SK-N-SH (cell line): Measurements from ENCODE around the gene RHNO1. TPM values are rescaled to one million over a fixed set of nuclear protein-coding genes. Genes with fewer than 3 reads are reported as not detected.

Experiments used
- CTCF ChIA-PET: fragments of 300-600, 350-600 bp; formaldehyde crosslinking; extraction: SDS; loops from one replicate; lab custom pipeline; 2021; lab: Yijun Ruan, JAX
- POLR2A ChIA-PET: fragments of 350-600 bp; sonication (Branson Sonifier 250); formaldehyde crosslinking; extraction: SDS; loops from one replicate; lab custom pipeline; 2020; ENCODE audit warnings: antibody characterized with exemption, inconsistent platforms; lab: Yijun Ruan, JAX
- DNase-seq: peaks from one replicate; pipeline ENCODE4 v3.0.0; 2012
- H2AFZ ChIP-seq: fragments of 200-600 bp; sonication (generic); 2 replicates; pipeline ENCODE4 v1.8.1; 2016; ENCODE audit warnings: antibody characterized with exemption, mild to moderate bottlenecking, low read depth
- H3F3A ChIP-seq: fragments of 200-600 bp; sonication (generic); replicated peaks from 2 replicates; pipeline ENCODE3; 2016; ENCODE audit warnings: antibody characterized with exemption, mild to moderate bottlenecking; ENCODE audit not compliant: insufficient read depth
- H3K27ac ChIP-seq, 2 experiments: fragments of 200-500 bp in 1 of 2; fragments of 200-600 bp in 1 of 2; sonication (Bioruptor generic) in 1 of 2; sonication (generic), shearing (Covaris generic) in 1 of 2; 2 replicates each; pipeline versions ENCODE4 v1.5.1 to v1.6.1; 2014 to 2016; ENCODE audit warnings: low read depth in 2 of 2, inconsistent platforms in 1 of 2, low read length in 1 of 2, mild to moderate bottlenecking in 1 of 2, mixed read lengths in 1 of 2
- H3K27me3 ChIP-seq: fragments of 200-600 bp; sonication (generic), shearing (Covaris generic); 2 replicates; pipeline ENCODE4 v1.6.1; 2016; ENCODE audit warnings: mixed run types; ENCODE audit not compliant: insufficient read depth
- H3K36me3 ChIP-seq, 2 experiments: fragments of 200-500 bp in 1 of 2; fragments of 200-600 bp in 1 of 2; sonication (Bioruptor generic) in 1 of 2; sonication (generic) in 1 of 2; replicated peaks in 1 of 2; 2 replicates each; pipeline versions ENCODE3 to v1.5.1; 2014 to 2016; ENCODE audit warnings: low read length in 1 of 2, mild to moderate bottlenecking in 1 of 2; ENCODE audit not compliant: insufficient read depth in 2 of 2, control insufficient read depth in 1 of 2
- H3K4me1 ChIP-seq, 2 experiments: fragments of 200-500 bp in 1 of 2; fragments of 200-600 bp in 1 of 2; sonication (Bioruptor generic) in 1 of 2; sonication (generic), shearing (Covaris generic) in 1 of 2; 2 replicates each; pipeline versions ENCODE4 v1.5.1 to v1.6.1; 2014 to 2016; ENCODE audit warnings: low read depth in 1 of 2, low read length in 1 of 2, mixed run types in 1 of 2; ENCODE audit not compliant: insufficient read depth in 2 of 2, control insufficient read depth in 1 of 2
- H3K4me2 ChIP-seq: fragments of 200-600 bp; sonication (generic), shearing (Covaris generic); 2 replicates; pipeline ENCODE4 v1.6.1; 2017; ENCODE audit warnings: mixed run types
- H3K4me3 ChIP-seq, 2 experiments: fragments of 200-500 bp in 1 of 2; fragments of 200-600 bp in 1 of 2; sonication (Bioruptor generic) in 1 of 2; sonication (generic), shearing (Covaris generic) in 1 of 2; 2 replicates each; pipeline versions ENCODE4 v1.5.1 to v1.8.1; 2014 to 2016; ENCODE audit warnings: low read depth in 2 of 2, inconsistent platforms in 1 of 2, low read length in 1 of 2, mild to moderate bottlenecking in 1 of 2, mixed read lengths in 1 of 2, moderate library complexity in 1 of 2
- H3K79me2 ChIP-seq: fragments of 200-600 bp; sonication (generic); 2 replicates; pipeline ENCODE4 v1.8.1; 2017; ENCODE audit warnings: mild to moderate bottlenecking; ENCODE audit not compliant: insufficient read depth
- H3K9ac ChIP-seq: fragments of 200-600 bp; sonication (generic); 2 replicates; pipeline ENCODE4 v1.6.1; 2017; ENCODE audit warnings: mixed run types
- H3K9me2 ChIP-seq: fragments of 200-600 bp; sonication (generic); 2 replicates; pipeline ENCODE4 v1.6.1; 2017; ENCODE audit warnings: mixed run types
- H3K9me3 ChIP-seq: fragments of 200-600 bp; sonication (generic); 2 replicates; pipeline ENCODE4 v1.6.1; 2017; ENCODE audit warnings: mixed run types, mild to moderate bottlenecking, moderate library complexity
- H4K20me1 ChIP-seq: fragments of 200-600 bp; sonication (generic); 2 replicates; pipeline ENCODE4 v1.6.1; 2017; ENCODE audit warnings: mild to moderate bottlenecking, mixed run types; ENCODE audit not compliant: insufficient read depth
- CHD2 ChIP-seq: fragments of 150-350 bp; IDR thresholded peaks from 2 replicates; pipeline ENCODE4 v1.6.1; 2018; ENCODE audit warnings: low read length; ENCODE audit not compliant: partially characterized antibody
- EZH2phosphoT487 ChIP-seq: fragments of 200-600 bp; sonication (generic); IDR thresholded peaks from 2 replicates; pipeline ENCODE4 v1.6.1; 2017; ENCODE audit warnings: low read depth, mixed run types, mild to moderate bottlenecking, antibody characterized with exemption, moderate library complexity, borderline replicate concordance
- FOSL2 ChIP-seq: IDR thresholded peaks from 2 replicates; pipeline ENCODE4 v1.4.0; 2012; ENCODE audit warnings: low read depth, mild to moderate bottlenecking, moderate library complexity, borderline replicate concordance
- FOXJ3 ChIP-seq: sonication (generic); formaldehyde crosslinking; IDR thresholded peaks from 2 replicates; pipeline ENCODE4 v1.5.1; 2020; ENCODE audit warnings: mild to moderate bottlenecking, missing genetic modification reagents
- IRF3 ChIP-seq: fragments of 150-350 bp; IDR thresholded peaks from 2 replicates; pipeline ENCODE4 v1.6.1; 2016; ENCODE audit warnings: mild to moderate bottlenecking, low read depth, low read length
- MEF2A ChIP-seq: IDR thresholded peaks from 2 replicates; pipeline ENCODE4 v1.4.0; 2012; ENCODE audit warnings: low read depth, borderline replicate concordance
- PBX3 ChIP-seq: IDR thresholded peaks from 2 replicates; pipeline ENCODE4; 2012
- RFX5 ChIP-seq: IDR thresholded peaks from 2 replicates; pipeline ENCODE4 v1.6.1; 2012; ENCODE audit warnings: mild to moderate bottlenecking, improper control_type of control experiment, low read length
- USF1 ChIP-seq: IDR thresholded peaks from 2 replicates; pipeline ENCODE4 v1.4.0; 2012; ENCODE audit warnings: low read depth, borderline replicate concordance
- WGBS: methylation state at CpG from one replicate; pipeline ENCODE4 v1.1.6; 2017; ENCODE audit warnings: low lambda C conversion rate; 5-methylcytosine and 5-hydroxymethylcytosine counted together
- polyA plus RNA-seq, 3 experiments: library from polyadenylated mRNA; depleted of rRNA; stranded (reverse); fragments of >200 nt; gene quantifications; 2 replicates each; pipeline ENCODE4 v1.2.3, GENCODE V29; 2012

Gene RHNO1
- polyA plus RNA-seq, 1 of the 3 experiments (the other 2 are of a cell fraction): 28.9 TPM

- no peaks in the 10 kb centered on the region for H3K27me3 ChIP-seq
- peaks cover 3% of the 10 kb centered on the region; the same call in 1 of the 2 replicates for H4K20me1 ChIP-seq
- H3K9me3 ChIP-seq: no peaks in the 10 kb centered on the region
- CTCF ChIA-PET: interaction anchor here (0.8 to 1.1 kb wide), 2 partner anchors 19 to 40 kb away, joined by 3 read pairs; no protein-coding TSS in a partner anchor
- WGBS: 61% methylated on average over 6 of the region's 6 CpGs
- H3K4me2 ChIP-seq: peak overlapping the region; percentile 56
- H3K79me2 ChIP-seq: peaks cover 12% of the 10 kb centered on the region; the same call in 1 of the 2 replicates
- H2AFZ ChIP-seq: no peak overlapping the region
- peaks cover 0 to 5% of the 10 kb centered on the region in 2 experiments; a peak in 1 of 4 replicates for H3K4me1 ChIP-seq
- TF ChIP-seq CHD2: no peak
- peak; percentile 48 for TF ChIP-seq PBX3
- TF ChIP-seq FOSL2: peak; percentile 33; the same call in 1 of the 2 replicates
- TF ChIP-seq, all 33 proteins: peak for 2
- Histone ChIP-seq H3K9me2 (no peaks in the 10 kb centered on the region), H3K9ac (peak overlapping the region; percentile 16; the same call in 1 of the 2 replicates), H3K36me3 (peaks cover 5 to 55% of the 10 kb centered on the region in 2 experiments), H3F3A (peaks cover 6% of the 10 kb centered on the region), H3K27ac (peak overlapping the region in 1 of 2 experiments; percentile 56; a peak in 2 of 4 replicates), H3K4me3 (0 out of 4 replicates have a peak overlapping the region, but pooled peaks of 1 of the 2 experiments have one; percentile 1)
- no peak for DNase-seq
- POLR2A ChIA-PET: no interaction called here
These were observed 48.4 kb downstream of the RHNO1 start for GRCh38 chr12:2925322-2925995.

GRCh38 chr12:2930865-2931264 lies 53.8 kb downstream of the RHNO1 start:
- TF ChIP-seq CHD2: no peak
- no peak for TF ChIP-seq USF1
- TF ChIP-seq RFX5: no peak
- TF ChIP-seq IRF3: no peak
- TF ChIP-seq PBX3: no peak
- no peak for TF ChIP-seq FOXJ3 (CRISPR knock-in tag)
- no peak for TF ChIP-seq MEF2A
- no peak for TF ChIP-seq EZH2phosphoT487

More at GRCh38 chr12:2930865-2931264, 53.8 kb downstream of the RHNO1 start:
- no peak overlapping the region for H2AFZ ChIP-seq
- H3K9me3 ChIP-seq: no peaks in the 10 kb centered on the region
- H3K4me1 ChIP-seq: peaks cover 0 to 2% of the 10 kb centered on the region in 2 experiments; a peak in 1 of 4 replicates
- no peaks in the 10 kb centered on the region for H3K9me2 ChIP-seq
- peaks cover 5% of the 10 kb centered on the region; the same call in 1 of the 2 replicates for H3K79me2 ChIP-seq
- WGBS: 96% methylated on average over 8 of the region's 8 CpGs
- H3K27ac ChIP-seq: no peak overlapping the region
- DNase-seq: no peak
- H3K4me2 ChIP-seq: no peak overlapping the region
- no peak overlapping the region for H3K9ac ChIP-seq
- H4K20me1 ChIP-seq: no peaks in the 10 kb centered on the region
- H3K36me3 ChIP-seq: peaks cover 20 to 66% of the 10 kb centered on the region in 2 experiments
- H3K4me3 ChIP-seq: no peak overlapping the region
- H3F3A ChIP-seq: peaks cover 6% of the 10 kb centered on the region
- ChIA-PET CTCF (interaction anchor here (0.8 to 2.1 kb wide), 4 partner anchors 9 to 46 kb away, joined by 3 to 7 read pairs (median 4); no protein-coding TSS in a partner anchor), POLR2A (no interaction called here)
- no peaks in the 10 kb centered on the region for H3K27me3 ChIP-seq
